NT2/D1 (cell line): ENCODE results near the gene UBE2J1.

ENCODE experiments used
- DNase-seq: peaks from one replicate; pipeline ENCODE4 v3.0.0-alpha.2; 2011; ENCODE audit warnings: low read depth, low spot score
- H3K27me3 ChIP-seq: 2 replicates; pipeline ENCODE4 v1.6.0; 2011; ENCODE audit warnings: mild to moderate bottlenecking; ENCODE audit not compliant: insufficient read length, insufficient read depth
- H3K36me3 ChIP-seq: 2 replicates; pipeline ENCODE4 v1.6.1; 2011; ENCODE audit warnings: mild to moderate bottlenecking, low read length, mixed read lengths; ENCODE audit not compliant: insufficient read depth, insufficient read length
- H3K4me1 ChIP-seq: 2 replicates; pipeline ENCODE4 v1.5.1; 2011; ENCODE audit not compliant: insufficient read depth, insufficient read length
- H3K4me3 ChIP-seq: 2 replicates; pipeline ENCODE4 v1.5.1; 2011; ENCODE audit warnings: low read depth; ENCODE audit not compliant: insufficient read length
- H3K9ac ChIP-seq: 2 replicates; pipeline ENCODE4 v1.6.0; 2011; ENCODE audit warnings: low read depth; ENCODE audit not compliant: insufficient read length
- H3K9me3 ChIP-seq: 2 replicates; pipeline ENCODE4 v1.5.1; 2011; ENCODE audit warnings: mild to moderate bottlenecking, low read length; ENCODE audit not compliant: insufficient read depth
- SUZ12 ChIP-seq: IDR thresholded peaks from 2 replicates; pipeline ENCODE4 v1.6.1; 2011; ENCODE audit not compliant: insufficient read length, insufficient read depth; ENCODE audit errors: extremely low read depth
- YY1 ChIP-seq: IDR thresholded peaks from 2 replicates; pipeline ENCODE4 v1.6.1; 2011; ENCODE audit not compliant: insufficient read length, insufficient read depth
- ZNF274 ChIP-seq: IDR thresholded peaks from 2 replicates; pipeline ENCODE4 v1.6.1; 2011; ENCODE audit warnings: mild to moderate bottlenecking, low read depth, low read length

Gene UBE2J1

GRCh38 chr6:89291256-89291819, 61.2 kb downstream of the UBE2J1 start:
- no peaks in the 10 kb centered on the region for H3K27me3 ChIP-seq
- DNase-seq: no peak
- no peaks in the 10 kb centered on the region for H3K36me3 ChIP-seq
- no peaks in the 10 kb centered on the region for H3K4me1 ChIP-seq
- TF ChIP-seq YY1 (no peak), SUZ12 (no peak), ZNF274 (no peak)
- H3K9me3 ChIP-seq: no peaks in the 10 kb centered on the region
- H3K9ac ChIP-seq: no peak overlapping the region
- H3K4me3 ChIP-seq: no peak overlapping the region

GRCh38 chr6:89290401-89291155, 61.9 kb downstream of the UBE2J1 start:
- DNase-seq: no peak
- no peaks in the 10 kb centered on the region for H3K9me3 ChIP-seq
- no peaks in the 10 kb centered on the region for H3K36me3 ChIP-seq
- no peak for TF ChIP-seq YY1
- TF ChIP-seq ZNF274: no peak
- TF ChIP-seq SUZ12: no peak
- no peaks in the 10 kb centered on the region for H3K4me1 ChIP-seq
- no peak overlapping the region for H3K4me3 ChIP-seq
- H3K27me3 ChIP-seq: no peaks in the 10 kb centered on the region
- H3K9ac ChIP-seq: no peak overlapping the region

DNA sequence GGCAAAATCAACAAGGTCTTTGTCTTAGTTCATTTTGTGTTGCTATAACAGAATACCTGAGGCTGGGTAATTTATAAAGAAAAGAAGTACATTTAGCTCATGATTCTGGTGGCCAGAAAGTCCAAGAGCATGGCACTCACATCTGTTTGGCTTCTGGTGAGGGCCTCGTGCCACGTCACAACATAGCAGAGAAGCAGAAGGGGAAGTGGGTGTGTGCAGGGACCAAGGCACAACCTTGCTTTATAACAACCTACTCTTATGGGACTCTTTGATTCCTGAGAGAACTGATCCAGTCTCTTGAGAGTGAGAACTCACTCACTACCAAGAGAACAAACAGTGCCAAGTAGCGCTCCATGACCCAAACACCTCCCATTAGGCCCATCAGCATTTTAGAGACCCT, 62.8 kb downstream of the UBE2J1 start:
- Histone ChIP-seq H3K4me3 (no peak overlapping the region), H3K9me3 (no peaks in the 10 kb centered on the region), H3K36me3 (no peaks in the 10 kb centered on the region), H3K27me3 (no peaks in the 10 kb centered on the region), H3K9ac (no peak overlapping the region), H3K4me1 (no peaks in the 10 kb centered on the region)
- TF ChIP-seq YY1 (no peak), SUZ12 (no peak), ZNF274 (no peak)
- DNase-seq: no peak

- no peak for DNase-seq
- Histone ChIP-seq H3K4me1 (no peaks in the 10 kb centered on the region), H3K9ac (no peak overlapping the region), H3K9me3 (no peaks in the 10 kb centered on the region), H3K36me3 (no peaks in the 10 kb centered on the region), H3K4me3 (no peak overlapping the region), H3K27me3 (no peaks in the 10 kb centered on the region)
- no peak for TF ChIP-seq YY1
- no peak for TF ChIP-seq ZNF274
- no peak for TF ChIP-seq SUZ12
These were observed 65.0 kb downstream of the UBE2J1 start for GRCh38 chr6:89287351-89288028.

GRCh38 chr6:89286516-89286915, 66.0 kb downstream of the UBE2J1 start:
- no peaks in the 10 kb centered on the region for H3K4me1 ChIP-seq
- H3K4me3 ChIP-seq: no peak overlapping the region
- H3K36me3 ChIP-seq: no peaks in the 10 kb centered on the region
- DNase-seq: no peak
- H3K27me3 ChIP-seq: no peaks in the 10 kb centered on the region
- H3K9me3 ChIP-seq: no peaks in the 10 kb centered on the region
- no peak overlapping the region for H3K9ac ChIP-seq
- no peak for TF ChIP-seq YY1
- TF ChIP-seq ZNF274: no peak
- TF ChIP-seq SUZ12: no peak

DNA sequence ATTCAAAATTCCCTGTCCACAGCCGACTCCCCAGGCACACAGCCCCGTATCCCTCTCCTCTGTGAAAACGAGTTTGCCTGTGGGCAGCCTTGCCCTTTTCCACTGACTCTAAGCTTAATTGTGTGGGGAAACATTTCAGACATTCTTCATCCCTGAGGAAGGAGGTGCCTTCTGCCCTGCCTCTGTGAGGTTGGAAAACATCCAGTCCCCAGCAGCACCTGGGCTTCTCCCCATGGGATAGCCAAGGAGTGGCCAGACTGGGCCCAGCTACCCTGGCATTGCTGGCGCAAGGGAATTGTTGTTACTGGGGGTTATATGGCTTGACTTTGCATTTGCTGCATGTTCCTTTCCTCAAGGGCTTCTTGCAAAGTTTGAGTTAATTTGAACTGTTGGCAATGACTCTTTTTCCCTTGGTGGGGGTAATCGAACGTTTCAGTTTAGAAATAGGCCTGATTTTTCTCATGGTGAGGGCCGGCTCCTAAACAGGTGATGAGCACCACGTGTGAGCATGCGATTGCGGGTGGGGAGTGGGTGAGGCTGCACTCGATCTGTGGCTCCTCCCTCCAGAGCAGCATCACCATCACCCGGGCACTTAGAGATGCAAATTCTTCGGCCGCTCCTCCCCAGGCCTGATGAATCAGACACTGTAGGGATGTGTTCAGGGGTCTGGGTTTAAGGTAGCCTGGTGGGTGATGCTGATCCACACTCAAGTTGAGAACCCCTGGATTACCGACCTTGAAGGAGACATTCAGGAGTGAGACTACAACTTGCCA, 67.4 kb downstream of the UBE2J1 start:
- no peak overlapping the region for H3K9ac ChIP-seq
- H3K27me3 ChIP-seq: no peaks in the 10 kb centered on the region
- no peak for DNase-seq
- no peaks in the 10 kb centered on the region for H3K4me1 ChIP-seq
- H3K36me3 ChIP-seq: no peaks in the 10 kb centered on the region
- TF ChIP-seq ZNF274 (no peak), YY1 (no peak), SUZ12 (no peak)
- no peaks in the 10 kb centered on the region for H3K9me3 ChIP-seq
- H3K4me3 ChIP-seq: no peak overlapping the region

DNA sequence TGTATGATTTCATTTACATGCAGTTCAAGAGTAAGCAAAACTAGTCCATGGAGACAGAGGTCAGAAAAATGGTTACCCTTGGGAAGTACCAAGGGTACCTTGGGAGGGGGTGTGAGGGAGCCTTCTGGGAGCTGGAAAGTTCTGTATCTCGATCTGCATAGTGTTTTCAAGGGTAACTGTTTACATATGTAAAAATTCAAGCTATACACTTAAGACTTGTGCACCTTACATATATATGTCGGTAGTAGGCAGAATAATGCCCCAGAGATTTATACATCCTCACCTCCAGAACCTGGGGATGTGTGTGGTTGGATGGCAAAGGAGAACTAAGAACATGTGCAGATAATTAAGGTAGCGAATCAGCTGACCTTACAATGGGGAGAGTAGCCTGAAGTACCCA, 68.4 kb downstream of the UBE2J1 start:
- H3K4me1 ChIP-seq: no peaks in the 10 kb centered on the region
- no peaks in the 10 kb centered on the region for H3K36me3 ChIP-seq
- H3K9ac ChIP-seq: no peak overlapping the region
- TF ChIP-seq SUZ12: no peak
- TF ChIP-seq YY1: no peak
- TF ChIP-seq ZNF274: no peak
- H3K9me3 ChIP-seq: no peaks in the 10 kb centered on the region
- no peak for DNase-seq
- H3K4me3 ChIP-seq: no peak overlapping the region
- no peaks in the 10 kb centered on the region for H3K27me3 ChIP-seq
